GM19455 (cell line): ENCODE data around the gene NDFIP2.

ENCODE experiments used
- ATAC-seq: cut with Tn5 transposase; IDR thresholded peaks from one replicate; pipeline ENCODE4 v1.9.1; 2021; ENCODE audit not compliant: unreplicated experiment

Gene NDFIP2

GRCh38 chr13:79492313-79492798, 11.4 kb downstream of the NDFIP2 start:
- no peak for ATAC-seq

DNA sequence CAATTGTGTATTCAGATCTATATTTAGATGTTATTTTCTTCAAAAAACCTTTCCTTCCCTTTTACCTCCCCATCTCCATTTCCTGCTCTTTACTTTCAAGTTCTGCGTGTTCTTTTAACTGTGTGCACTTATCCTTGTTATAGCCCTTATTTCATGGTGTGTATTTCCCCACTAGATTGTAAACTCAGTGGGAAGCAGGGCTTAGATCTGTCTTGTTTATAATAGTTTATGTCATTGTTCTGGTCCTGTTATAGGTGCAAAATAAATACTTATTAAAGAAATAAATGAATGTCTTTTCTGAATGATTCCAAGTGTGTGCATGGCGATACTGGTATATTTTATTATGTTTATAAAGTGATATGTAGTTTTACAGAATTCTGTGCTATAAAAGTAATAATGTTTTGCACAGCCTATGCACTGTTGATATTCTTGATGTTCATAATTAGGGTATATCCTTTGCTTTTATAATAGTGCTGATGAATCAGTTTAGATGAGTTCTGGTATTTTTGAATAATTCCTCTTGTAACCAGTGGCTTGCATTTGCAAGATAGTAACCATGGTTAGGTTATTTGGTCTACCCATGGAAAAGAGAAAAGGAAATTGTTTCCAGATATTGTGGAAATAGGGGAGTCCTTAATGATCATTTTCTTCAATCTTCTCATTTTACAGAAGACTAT, 12.1 kb downstream of the NDFIP2 start:
- no peak for ATAC-seq

DNA sequence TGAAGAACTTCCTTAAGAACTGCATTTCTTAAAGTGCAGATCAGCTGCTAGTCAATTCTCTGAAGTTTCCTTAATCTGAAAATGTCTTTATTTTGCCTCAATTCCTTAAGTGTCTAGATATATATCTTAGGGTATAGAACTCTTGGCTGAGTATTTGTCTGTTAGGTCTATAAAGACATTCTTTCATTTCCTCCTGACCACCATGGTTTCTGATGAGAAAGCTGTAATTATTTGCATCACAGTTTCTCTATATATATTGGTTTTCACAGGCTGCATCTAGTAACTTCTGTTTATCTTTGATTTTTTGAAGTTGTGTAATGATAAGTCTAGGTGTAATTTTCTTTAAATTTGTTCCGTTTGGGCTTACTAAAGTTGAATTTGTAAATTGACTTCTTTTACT, 15.2 kb downstream of the NDFIP2 start:
- peak; percentile 76 for ATAC-seq

GRCh38 chr13:79497064-79497463, 16.1 kb downstream of the NDFIP2 start:
- ATAC-seq, result no peak

DNA sequence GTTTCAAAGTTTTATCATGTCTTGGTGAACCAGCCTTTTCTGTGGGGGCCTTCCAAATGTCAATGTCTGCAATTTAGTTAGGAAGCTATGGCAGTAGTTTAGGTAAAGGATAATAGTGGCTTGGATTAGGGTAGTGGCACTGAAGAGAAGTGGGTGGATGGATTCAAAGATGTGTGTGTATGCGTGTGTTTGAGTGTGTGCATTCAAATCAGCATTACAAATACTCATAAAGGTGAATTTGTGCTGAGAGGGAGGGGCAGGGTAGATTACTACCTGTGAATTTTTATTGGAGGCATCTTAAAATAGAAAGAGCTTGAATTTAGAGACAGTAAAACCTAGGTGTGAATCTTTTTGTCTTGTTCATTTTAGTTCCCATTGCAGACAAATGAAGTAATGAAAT, 16.9 kb downstream of the NDFIP2 start:
- ATAC-seq, result no peak

GRCh38 chr13:79500829-79501228, 19.9 kb downstream of the NDFIP2 start:
- ATAC-seq, result no peak

DNA sequence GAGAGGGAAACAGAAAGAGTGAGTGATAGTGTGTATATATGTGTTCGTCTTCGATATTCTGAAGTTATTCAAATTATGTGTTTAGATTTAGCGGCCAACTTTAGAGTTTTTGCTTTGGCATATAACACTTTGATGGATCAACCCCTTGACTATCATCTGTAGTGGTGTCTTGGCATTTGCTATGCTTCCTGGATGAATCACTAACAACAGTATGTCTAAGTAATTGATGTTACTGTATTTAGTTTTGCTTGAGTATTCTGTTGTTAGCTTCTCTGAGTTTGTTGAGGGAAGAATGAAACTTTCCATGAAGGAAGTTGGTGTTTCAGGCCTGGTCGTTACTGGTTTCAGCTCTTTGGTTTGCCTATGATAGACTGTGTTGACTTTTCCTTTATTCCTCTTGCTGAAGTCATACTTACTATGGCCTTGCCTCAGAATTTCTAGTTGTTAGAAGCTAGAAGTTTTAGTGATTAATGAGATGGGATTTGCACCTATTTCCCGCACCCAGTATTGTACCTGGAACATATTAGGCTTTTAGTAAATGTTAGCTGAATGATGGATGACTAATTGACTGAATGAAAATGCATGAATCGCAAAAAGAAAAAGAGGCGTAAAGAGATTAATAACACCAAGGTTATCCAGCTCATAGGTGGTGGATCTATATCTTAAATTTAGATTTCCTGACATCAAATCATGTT, 20.7 kb downstream of the NDFIP2 start:
- ATAC-seq, result no peak

DNA sequence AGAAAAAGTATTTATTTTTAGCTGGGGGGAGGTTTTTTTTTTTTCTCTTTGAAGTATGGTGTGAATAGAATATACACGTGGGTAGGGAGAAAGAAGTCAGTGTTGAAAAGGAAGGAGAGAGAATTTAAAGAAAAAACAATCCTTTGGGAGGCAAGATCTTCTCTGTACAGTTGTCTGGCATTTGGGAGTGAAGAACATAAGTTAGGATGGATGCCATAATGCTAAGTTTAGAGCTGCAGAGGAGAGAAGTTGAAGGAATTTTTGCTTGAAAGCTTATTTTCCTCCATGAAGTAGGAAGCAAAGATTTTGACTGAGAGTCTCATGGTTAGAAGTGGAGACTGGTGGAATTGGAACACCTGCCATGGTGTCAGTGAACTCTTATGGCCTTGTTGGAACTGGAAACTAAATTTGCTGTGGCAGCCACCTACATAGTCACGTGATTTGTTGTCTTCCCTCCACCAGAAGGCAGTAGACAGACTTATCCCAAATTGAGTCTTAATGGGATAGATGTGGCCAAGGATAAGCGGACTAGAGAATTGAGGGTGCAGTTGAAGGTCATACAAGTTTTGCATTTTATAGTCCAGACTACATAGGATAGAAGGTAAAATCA, 22.0 kb downstream of the NDFIP2 start:
- no peak for ATAC-seq

DNA sequence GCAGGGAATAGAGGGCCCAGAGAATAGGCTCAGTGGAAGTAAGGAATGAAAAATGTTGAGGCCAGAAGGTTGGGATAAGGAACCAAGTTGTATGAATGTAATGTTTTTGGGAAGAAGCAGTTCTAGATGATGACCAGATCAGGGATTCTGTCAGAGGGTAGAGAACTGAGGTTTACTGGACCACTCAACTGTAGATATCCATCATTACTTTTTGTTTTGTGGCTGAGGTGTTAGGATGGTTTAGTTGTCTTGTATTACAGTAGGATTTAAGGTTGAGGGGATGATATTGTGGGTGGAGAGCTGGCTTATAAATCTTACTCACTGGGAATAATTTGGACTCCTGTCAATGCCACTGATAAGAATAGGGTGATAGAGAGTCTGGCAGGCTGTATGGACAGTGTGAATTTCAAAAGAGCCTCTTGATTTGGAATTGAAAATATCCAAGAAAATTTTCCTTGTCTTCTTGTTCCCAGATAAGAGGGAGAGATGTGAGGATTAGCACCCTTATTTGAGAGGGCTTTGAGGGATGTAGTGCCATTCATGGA, 22.6 kb downstream of the NDFIP2 start:
- ATAC-seq, result no peak

GRCh38 chr13:79508224-79508961, 27.4 kb downstream of the NDFIP2 start:
- ATAC-seq, result no peak

- no peak for ATAC-seq
These were observed 30.7 kb downstream of the NDFIP2 start for GRCh38 chr13:79511611-79512010.

GRCh38 chr13:79512950-79513349, 32.0 kb downstream of the NDFIP2 start:
- no peak for ATAC-seq

GRCh38 chr13:79516595-79516994, 35.6 kb downstream of the NDFIP2 start:
- ATAC-seq, result no peak

DNA sequence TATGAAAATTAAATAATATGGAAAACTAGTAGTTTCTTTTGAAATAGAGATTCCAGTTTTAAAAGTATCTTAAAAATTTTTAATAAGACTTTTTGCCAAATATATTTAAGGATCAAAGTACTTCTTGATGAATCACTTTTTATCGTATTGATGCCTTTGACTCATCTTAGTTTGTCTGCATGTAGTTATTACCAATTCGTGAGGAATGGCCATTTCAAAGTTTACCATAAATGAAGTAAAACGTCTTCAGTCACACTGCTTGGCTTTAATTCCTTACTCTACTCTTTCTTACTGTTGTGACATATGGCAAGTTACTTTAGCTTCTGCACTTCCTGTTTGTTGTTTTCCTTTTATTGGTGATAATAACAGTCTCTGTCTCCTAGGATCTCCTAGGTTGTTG, 38.3 kb downstream of the NDFIP2 start:
- ATAC-seq, result no peak

GRCh38 chr13:79522583-79522982, 41.6 kb downstream of the NDFIP2 start:
- ATAC-seq, result peak; percentile 92

DNA sequence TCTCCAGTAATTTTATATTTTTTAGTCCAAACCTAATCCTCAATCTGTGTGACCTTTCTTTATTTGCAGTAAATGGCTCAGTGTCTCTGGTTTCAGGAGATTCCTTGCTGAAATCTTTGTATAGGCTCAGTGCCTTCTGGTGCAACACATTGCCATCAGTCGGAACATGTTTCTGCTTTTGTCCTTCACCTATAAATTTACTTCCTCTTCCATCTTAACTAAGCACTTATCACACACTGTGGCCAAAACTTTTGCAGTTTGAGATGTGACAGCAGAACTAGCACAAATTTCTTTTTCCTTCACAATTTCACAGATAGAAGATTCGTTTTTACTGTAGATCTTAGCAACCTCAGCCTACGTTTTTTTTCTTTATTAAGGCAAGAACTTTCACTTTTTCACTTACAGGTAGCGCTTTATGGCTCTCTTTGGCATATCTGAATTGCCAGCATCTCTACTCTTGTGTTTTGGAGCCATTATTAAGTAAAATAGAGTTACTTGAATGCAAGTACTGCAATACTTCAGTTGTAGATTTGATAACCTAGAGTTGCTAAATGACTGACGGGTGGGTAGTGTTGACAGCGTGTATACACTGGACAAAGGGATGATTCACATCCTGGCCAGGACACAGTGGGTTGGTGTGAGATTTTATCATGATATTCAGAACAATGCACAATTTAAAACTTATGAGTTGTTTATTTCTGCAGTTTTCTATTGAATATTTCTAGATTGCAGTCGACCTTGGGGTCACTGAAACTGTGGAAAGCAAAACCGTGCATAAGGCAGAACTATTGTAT, 44.3 kb downstream of the NDFIP2 start:
- no peak for ATAC-seq

DNA sequence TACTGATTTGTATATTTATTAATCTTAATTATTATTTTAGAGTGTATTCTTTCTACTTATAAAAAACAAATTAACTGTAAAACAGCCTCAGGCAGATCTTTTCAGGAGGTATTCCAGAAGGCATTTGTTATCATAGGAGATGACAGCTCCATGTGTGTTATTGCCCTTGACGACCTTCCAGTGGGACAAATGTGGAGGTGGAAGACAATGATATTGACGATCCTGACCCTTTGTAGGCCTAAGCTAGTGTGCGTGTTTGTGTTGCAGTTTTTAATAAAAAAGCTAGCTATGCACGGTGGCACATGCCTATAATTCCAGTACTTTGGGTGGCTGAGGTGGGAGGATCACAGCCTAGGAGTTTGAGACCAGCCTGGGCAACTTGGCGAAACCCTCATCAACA, 46.7 kb downstream of the NDFIP2 start:
- ATAC-seq, result no peak

- no peak for ATAC-seq
These were observed 47.4 kb downstream of the NDFIP2 start for GRCh38 chr13:79528356-79528755.

- ATAC-seq, result no peak
These were observed 47.8 kb downstream of the NDFIP2 start for GRCh38 chr13:79528759-79529191.

DNA sequence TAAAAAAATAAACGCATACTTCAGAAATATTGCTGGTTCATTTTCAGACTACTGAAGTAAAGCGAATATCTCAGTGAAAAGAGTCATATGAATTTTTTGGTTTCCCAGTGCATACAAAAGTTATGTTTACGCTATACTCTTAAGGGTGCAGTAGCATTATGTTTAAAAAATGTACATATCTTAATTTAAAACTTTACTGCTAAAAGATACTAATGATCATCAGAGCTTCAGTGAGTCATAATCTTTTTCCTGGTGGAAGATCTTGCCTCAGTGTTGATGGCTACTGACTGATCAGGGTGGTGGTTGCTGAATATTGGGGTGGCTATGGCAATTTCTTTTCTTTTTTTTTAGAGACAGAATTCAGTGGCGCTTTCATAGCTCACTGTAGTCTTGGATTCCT, 48.9 kb downstream of the NDFIP2 start:
- ATAC-seq, result no peak
